Activated T-helper 2 cell treated with anti-CD3 and anti-CD28 coated beads, Interferon-gamma antibody, Interleukin-2, Interleukin-4, amounts not matched to agents 10 μg/mL and 5 μg/mL and 100 μg/mL, durations not matched to agents 14 hours and 24 hours and 36 hours (primary cell): ENCODE measurements around the gene NTRK2. TPM values are rescaled to one million over a fixed set of nuclear protein-coding genes. Genes with fewer than 3 reads are reported as not detected.

Experiments
- DNase-seq: peaks from one replicate; pipeline ENCODE4 v3.0.0; 2021; ENCODE audit warnings: low spot score
- H3K27ac Mint-ChIP-seq: one replicate; pipeline ENCODE4 v1.8.0; 2021; ENCODE audit warnings: mixed read lengths
- H3K27me3 Mint-ChIP-seq: one replicate; pipeline ENCODE4 v1.8.0; 2021; ENCODE audit warnings: low read depth, mixed read lengths
- H3K36me3 Mint-ChIP-seq: one replicate; pipeline ENCODE4 v1.8.0; 2021; ENCODE audit warnings: low read depth, mixed read lengths
- H3K4me1 Mint-ChIP-seq: one replicate; pipeline ENCODE4 v1.8.0; 2021; ENCODE audit warnings: low read depth, mixed read lengths
- H3K4me3 Mint-ChIP-seq: one replicate; pipeline ENCODE4 v1.8.0; 2021; ENCODE audit warnings: low read depth, mild to moderate bottlenecking, moderate library complexity, mixed read lengths
- H3K9me3 Mint-ChIP-seq: one replicate; pipeline ENCODE4 v1.8.0; 2021; ENCODE audit warnings: mixed read lengths
- intact Hi-C: fragments of 100-400 bp; cut with micrococcal nuclease; formaldehyde crosslinking; loops from one replicate; pipeline ENCODE4 v1.15.1; 2023
- total RNA-seq: library from RNA; stranded (reverse); gene quantifications from 2 replicates; pipeline ENCODE4 v1.2.3, GENCODE V29; 2022

Gene NTRK2
- total RNA-seq, 1 donor from 2014 or later = 1.6 TPM

DNA sequence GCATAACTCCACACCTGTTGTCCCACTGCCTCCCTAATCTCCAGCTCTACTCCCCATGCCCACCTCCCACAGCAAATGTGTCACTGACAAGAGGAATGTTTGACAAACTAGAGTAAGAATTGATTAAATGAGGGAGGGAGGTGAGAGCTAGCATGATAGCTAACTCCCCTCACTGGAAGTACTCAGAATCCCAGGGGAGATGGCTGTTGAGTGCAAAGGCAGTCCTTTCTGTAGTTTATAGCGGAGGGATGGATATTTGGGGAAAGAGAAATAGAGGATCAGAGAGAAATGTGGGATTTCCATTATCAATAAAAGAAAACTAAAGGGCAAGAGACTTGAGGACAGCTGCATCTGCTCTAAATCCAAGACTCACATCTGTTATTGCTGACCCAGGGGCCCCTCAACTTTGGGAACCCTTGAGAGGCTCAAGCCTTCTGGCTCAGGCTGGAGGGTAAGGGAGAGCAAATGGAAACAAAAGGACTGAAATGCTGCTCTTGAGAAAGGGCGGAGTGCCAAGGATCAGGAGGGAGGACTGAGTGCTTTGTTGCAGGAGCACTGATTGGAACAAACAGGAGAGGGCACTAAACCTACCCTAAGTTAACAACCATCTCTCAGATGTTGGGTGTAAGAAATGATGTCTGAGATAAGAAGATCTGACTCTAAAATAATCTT is 372.1 kb downstream of the NTRK2 start:
- no peak overlapping the region for H3K4me3 Mint-ChIP-seq
- H3K27ac Mint-ChIP-seq = no peak overlapping the region
- no peaks in the 10 kb centered on the region for H3K9me3 Mint-ChIP-seq
- intact Hi-C loops = no loop called here
- H3K36me3 Mint-ChIP-seq = no peaks in the 10 kb centered on the region
- no peaks in the 10 kb centered on the region for H3K4me1 Mint-ChIP-seq
- no peaks in the 10 kb centered on the region for H3K27me3 Mint-ChIP-seq
- no peak for DNase-seq

DNA sequence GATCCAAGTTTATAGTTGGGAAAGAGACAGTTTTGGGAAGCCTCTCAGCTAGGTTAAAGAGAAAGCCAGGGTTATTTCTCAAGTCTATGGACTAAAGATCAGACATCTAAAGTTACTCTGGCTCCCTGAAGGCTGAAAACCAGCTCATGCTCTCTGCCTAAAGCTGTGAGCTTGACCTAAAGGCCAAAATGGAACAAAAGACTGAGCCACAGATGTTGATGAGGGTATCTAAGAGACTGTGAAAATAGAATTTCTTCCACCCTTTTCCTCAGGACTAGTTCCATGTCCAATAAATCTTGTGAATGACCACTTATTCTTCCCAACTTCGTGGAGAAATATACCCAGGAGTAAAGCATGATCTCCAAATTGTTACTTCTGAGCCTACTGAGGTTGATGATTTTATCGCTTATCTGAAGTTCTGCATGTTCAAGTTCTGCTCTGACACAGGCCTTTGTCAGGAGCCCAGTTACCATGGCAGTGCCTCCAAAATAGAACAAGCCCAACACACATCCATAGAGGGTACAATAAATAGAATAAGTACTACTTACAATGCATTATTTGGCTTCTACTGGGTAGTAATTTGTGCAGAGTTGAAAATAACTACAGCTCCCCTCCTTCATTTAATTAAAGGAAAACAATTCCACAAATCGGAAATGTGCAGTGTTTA is 373.6 kb downstream of the NTRK2 start:
- DNase-seq = no peak
- no peaks in the 10 kb centered on the region for H3K27me3 Mint-ChIP-seq
- intact Hi-C loops = no loop called here
- no peak overlapping the region for H3K27ac Mint-ChIP-seq
- no peaks in the 10 kb centered on the region for H3K9me3 Mint-ChIP-seq
- no peaks in the 10 kb centered on the region for H3K4me1 Mint-ChIP-seq
- H3K36me3 Mint-ChIP-seq = no peaks in the 10 kb centered on the region
- no peak overlapping the region for H3K4me3 Mint-ChIP-seq

DNA sequence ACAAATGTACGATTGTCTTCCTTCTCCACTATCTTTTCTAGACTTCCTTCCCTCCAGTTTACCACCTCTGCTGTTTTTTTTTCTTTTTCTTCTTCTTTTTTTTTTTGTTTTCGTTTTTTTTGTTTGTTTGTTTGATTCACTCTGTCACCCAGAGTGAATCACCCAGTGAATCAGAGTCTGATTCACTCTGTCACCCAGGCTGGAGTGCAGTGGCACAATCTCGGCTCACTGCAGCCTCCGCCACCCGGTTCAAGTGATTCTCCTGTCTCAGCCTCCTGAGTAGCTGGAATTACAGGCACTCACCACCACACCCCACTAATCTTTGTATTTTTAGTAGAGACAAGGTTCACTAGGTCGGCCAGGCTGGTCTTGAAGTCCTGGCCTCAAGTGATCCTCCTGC is 375.7 kb downstream of the NTRK2 start:
- Mint-ChIP-seq H3K9me3 (no peaks in the 10 kb centered on the region), H3K4me1 (no peaks in the 10 kb centered on the region), H3K27me3 (no peaks in the 10 kb centered on the region), H3K4me3 (no peak overlapping the region), H3K36me3 (no peaks in the 10 kb centered on the region), H3K27ac (no peak overlapping the region)
- intact Hi-C loops = no loop called here
- no peak for DNase-seq

DNA sequence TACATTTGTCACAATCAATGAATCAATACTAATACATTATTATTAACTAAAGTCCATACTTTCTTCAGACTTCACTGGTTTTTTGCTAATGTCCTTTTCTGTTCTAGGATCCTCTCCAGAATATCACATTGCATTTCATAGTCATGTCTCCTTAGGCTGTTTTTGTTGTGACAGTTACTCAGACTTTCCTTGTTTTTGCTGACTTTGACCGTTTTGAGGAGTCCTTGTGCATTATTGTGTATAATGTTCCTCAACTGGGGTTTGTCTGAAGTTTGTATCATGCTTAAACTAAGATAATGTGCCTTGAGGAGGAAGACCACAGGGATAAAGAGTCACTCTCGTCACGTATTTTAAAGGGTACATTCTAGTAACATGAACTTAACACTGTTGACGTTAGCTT is 376.9 kb downstream of the NTRK2 start:
- Mint-ChIP-seq H3K36me3 (no peaks in the 10 kb centered on the region), H3K4me3 (no peak overlapping the region), H3K27ac (no peak overlapping the region), H3K27me3 (no peaks in the 10 kb centered on the region), H3K4me1 (no peaks in the 10 kb centered on the region), H3K9me3 (no peaks in the 10 kb centered on the region)
- intact Hi-C loops = no loop called here
- no peak for DNase-seq

DNA sequence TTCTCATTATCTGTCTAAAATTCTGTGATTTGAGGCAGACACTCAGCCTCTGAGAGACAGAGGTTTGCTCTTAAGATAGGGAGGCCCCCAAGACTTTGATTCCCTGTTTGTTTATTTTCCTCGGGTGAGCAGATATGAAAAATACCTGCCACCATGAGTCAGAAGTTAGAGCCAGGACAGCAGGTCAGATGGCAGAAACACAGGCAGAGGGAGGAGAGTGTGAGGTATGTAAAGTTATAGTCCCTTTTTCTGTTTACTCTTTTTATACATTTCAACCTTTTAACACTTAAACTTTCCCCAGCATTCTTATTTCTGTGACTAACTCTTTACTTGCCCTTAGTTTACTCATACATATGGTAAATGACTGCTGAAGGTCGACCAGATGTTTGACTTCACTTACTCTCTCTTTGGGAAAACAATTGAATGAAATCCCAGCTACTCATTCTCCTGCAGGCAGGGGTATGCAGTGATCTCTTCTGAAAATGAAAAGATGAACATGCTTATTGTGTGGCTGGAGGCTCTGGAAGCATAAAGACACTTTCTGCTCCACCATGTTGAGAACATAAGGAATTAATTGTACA is 383.8 kb downstream of the NTRK2 start:
- Mint-ChIP-seq H3K27ac (no peak overlapping the region), H3K36me3 (no peaks in the 10 kb centered on the region), H3K4me1 (no peaks in the 10 kb centered on the region), H3K27me3 (no peaks in the 10 kb centered on the region), H3K4me3 (no peak overlapping the region), H3K9me3 (no peaks in the 10 kb centered on the region)
- DNase-seq = no peak
- intact Hi-C loops = no loop called here

DNA sequence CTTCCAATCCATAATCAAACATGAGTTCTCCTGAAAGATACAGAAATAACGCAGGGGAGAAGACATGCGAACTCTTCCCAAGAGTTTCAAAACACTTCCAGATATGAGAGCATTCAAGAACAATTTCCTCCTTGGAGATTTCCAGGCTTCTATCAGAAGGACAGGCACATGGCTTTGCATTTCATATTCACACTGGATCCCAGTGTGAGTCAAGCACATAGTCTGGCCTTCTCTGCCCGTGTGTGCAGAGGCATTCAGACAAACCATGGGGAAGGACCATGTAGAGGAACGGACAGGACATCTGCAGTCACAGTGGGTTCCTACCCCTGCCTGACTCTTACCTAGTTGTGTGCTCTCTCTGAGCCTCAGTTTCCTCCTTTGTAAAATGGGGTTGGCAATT is 384.5 kb downstream of the NTRK2 start:
- Mint-ChIP-seq H3K9me3 (no peaks in the 10 kb centered on the region), H3K27ac (no peak overlapping the region), H3K4me3 (no peak overlapping the region), H3K27me3 (no peaks in the 10 kb centered on the region), H3K4me1 (no peaks in the 10 kb centered on the region), H3K36me3 (no peaks in the 10 kb centered on the region)
- intact Hi-C loops = no loop called here
- no peak for DNase-seq

DNA sequence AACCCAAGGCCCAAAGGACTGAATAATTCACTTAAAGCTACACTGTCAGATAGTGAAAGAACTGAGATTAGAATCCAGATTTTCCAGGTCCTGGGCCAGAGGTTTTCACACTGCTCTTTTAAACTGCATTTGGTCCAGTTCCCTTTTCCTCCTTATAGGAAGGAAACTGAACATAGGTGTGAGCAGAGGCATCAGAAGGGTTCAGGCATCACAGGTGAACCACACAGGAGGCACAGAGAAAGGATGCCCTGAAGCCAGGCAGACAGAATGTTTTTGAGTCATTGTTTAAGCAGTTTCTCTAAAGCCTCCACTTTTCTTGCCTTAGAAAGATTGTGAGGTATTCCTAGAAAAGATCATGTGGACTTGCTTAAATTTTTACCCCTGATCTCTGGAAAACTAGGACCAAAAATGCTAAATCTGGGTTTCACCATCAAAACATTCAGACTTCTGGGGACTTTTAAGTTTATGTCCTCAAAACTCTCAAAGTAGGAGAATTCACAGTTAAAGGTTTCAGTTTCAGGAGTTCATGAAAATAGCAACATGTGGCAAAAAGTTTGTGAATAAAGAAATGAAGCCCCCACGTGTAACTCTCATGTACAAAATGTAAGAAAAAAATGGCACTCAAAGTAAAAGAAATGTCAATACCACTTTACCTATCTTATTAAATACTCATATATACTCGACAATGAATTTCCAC is 386.1 kb downstream of the NTRK2 start:
- H3K9me3 Mint-ChIP-seq = no peaks in the 10 kb centered on the region
- H3K4me3 Mint-ChIP-seq = no peak overlapping the region
- no peaks in the 10 kb centered on the region for H3K36me3 Mint-ChIP-seq
- H3K27ac Mint-ChIP-seq = no peak overlapping the region
- no peaks in the 10 kb centered on the region for H3K4me1 Mint-ChIP-seq
- H3K27me3 Mint-ChIP-seq = no peaks in the 10 kb centered on the region
- intact Hi-C loops = no loop called here
- DNase-seq = no peak

DNA sequence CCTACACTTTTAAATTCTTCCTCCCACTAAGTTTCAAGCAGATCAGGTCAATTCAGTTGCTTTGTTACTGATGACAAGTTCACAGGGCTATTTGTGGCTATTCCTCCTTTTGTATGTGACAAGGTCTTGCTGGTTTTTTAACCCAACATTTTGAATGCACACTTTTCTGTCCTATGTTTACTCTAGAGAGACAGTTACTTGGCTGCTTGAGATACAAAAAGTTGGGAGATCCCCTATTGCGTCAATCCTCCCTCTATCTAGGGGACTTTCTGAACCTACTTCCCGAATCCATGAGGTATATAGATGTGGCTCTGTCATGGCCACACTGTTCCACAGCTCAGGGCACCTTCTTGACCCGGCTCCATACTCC is 386.7 kb downstream of the NTRK2 start:
- H3K4me3 Mint-ChIP-seq = no peak overlapping the region
- H3K9me3 Mint-ChIP-seq = no peaks in the 10 kb centered on the region
- no peaks in the 10 kb centered on the region for H3K4me1 Mint-ChIP-seq
- no peaks in the 10 kb centered on the region for H3K27me3 Mint-ChIP-seq
- no peak for DNase-seq
- no peaks in the 10 kb centered on the region for H3K36me3 Mint-ChIP-seq
- no peak overlapping the region for H3K27ac Mint-ChIP-seq
- intact Hi-C loops = no loop called here

DNA sequence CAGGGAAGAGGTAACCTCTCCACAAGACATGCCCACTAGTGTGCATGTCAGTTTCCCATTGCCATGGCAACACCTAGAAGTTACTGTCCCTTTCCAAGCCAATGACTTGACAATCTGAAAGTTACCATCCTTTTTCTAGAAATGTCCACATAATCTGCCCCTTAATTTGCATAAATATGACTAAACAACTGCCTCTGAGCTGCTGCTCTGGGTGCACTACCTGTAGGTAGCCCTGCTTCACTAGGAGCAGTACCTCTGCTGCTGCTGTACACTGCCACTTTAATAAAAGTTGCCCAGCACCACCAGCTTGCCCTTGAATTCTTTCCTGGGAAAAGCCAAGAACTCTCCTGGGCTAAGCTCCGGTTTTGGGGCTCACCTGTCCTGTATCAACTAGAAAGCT is 392.4 kb downstream of the NTRK2 start:
- H3K27ac Mint-ChIP-seq = no peak overlapping the region
- no peak for DNase-seq
- H3K4me3 Mint-ChIP-seq = no peak overlapping the region
- no peaks in the 10 kb centered on the region for H3K9me3 Mint-ChIP-seq
- H3K27me3 Mint-ChIP-seq = no peaks in the 10 kb centered on the region
- no peaks in the 10 kb centered on the region for H3K4me1 Mint-ChIP-seq
- no peaks in the 10 kb centered on the region for H3K36me3 Mint-ChIP-seq
- intact Hi-C loops = no loop called here

DNA sequence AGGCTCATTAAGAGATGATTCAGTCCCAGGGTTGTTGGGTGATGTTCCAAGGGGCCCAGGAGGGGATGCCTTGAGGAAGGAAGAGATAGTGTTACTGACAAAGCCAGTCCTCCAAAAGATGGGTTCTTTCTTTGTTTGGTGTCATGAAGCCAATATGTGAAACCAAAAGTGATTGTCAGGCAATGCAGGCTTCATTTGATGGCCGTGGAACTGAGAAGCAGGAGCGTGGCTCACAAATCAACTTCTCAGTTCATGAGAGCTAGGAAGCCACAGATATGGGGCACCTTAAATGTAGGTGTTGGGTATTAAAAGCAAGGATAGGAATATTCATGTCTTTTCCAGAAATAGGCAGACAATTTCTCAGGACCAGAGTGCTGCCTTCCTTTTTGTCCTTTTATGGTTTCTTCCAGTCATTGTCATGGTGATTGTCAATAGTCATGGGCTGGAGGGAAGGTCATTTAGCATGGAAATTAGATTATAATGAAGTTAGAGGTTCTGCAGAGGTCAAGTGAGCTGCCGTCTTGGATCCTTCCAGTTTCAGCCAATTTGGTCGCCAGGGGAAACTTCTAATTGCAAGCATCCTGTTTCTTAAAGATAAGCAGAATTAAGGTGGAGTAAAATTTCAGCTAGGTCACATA is 393.0 kb downstream of the NTRK2 start:
- Mint-ChIP-seq H3K4me3 (no peak overlapping the region), H3K27me3 (no peaks in the 10 kb centered on the region), H3K27ac (no peak overlapping the region), H3K36me3 (no peaks in the 10 kb centered on the region), H3K9me3 (no peaks in the 10 kb centered on the region), H3K4me1 (no peaks in the 10 kb centered on the region)
- no peak for DNase-seq
- intact Hi-C loops = no loop called here

DNA sequence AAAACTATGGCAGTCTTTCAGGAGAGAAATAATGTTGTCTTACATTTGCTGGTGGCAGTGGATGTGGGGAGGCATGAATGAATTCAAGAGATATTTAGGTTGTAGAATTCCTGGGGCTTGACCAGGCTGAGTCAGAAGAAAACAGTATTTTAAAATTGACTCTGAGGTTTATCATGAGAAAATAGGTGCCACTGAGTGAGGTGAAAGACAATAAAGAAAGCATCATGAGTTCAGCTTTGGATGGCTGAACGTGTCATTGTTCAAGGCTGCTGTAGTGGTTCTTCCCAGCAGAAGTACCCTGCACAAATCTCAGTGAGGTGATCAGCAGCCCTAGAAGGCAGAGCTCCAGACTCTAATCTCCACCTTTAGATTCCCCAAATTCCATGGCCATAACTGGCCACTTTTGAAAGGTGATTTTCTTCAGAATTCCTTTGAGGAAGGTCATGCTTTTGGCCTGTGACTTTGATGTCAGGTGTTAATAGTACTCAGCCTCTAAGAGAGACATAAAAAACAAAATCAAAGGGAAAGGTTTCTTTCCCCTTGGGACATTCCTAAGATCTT is 395.4 kb downstream of the NTRK2 start:
- DNase-seq = no peak
- Mint-ChIP-seq H3K27ac (no peak overlapping the region), H3K9me3 (no peaks in the 10 kb centered on the region), H3K4me1 (no peaks in the 10 kb centered on the region), H3K27me3 (no peaks in the 10 kb centered on the region), H3K36me3 (no peaks in the 10 kb centered on the region), H3K4me3 (no peak overlapping the region)
- intact Hi-C loops = no loop called here

DNA sequence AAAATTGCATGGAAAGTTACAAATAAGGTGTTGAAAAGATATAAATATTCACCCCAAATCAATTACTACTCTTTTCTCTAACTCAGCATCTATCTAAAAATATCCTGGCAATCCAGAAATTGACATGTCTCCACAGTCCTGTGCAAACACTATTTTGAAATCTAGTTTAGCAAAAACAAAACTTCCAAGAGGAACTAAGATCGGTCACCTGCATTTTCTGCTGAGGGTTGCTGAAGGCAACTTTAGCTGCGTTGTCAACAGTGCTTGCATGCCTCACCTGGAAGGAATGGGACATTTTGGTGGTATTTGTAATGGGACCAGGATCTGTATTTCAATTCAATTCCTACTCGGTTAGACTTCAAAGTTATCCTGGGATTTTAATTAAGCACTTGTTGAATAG is 398.3 kb downstream of the NTRK2 start:
- H3K27me3 Mint-ChIP-seq = no peaks in the 10 kb centered on the region
- H3K9me3 Mint-ChIP-seq = peaks cover 3% of the 10 kb centered on the region
- no peaks in the 10 kb centered on the region for H3K4me1 Mint-ChIP-seq
- intact Hi-C loops = no loop called here
- DNase-seq = no peak
- no peak overlapping the region for H3K27ac Mint-ChIP-seq
- no peaks in the 10 kb centered on the region for H3K36me3 Mint-ChIP-seq
- H3K4me3 Mint-ChIP-seq = no peak overlapping the region
